T-helper 1 cell (primary cell): ENCODE measurements around the gene DVL1.

Experiments used
- DNase-seq, 5 donors: peaks; one replicate each; pipeline ENCODE4 v3.0.0-alpha.2; 2012 to 2020

DVL1 gene

GRCh38 chr1:1355416-1355815 lies 6.2 kb upstream of the DVL1 start:
- no peak for DNase-seq

GRCh38 chr1:1354271-1355247 lies 5.3 kb upstream of the DVL1 start:
- no peak for DNase-seq

- no peak for DNase-seq
These were observed 4.4 kb upstream of the DVL1 start for GRCh38 chr1:1353389-1354151.

- DNase-seq, result no peak
These were observed 3.7 kb upstream of the DVL1 start for GRCh38 chr1:1352786-1353388.

- DNase-seq, result no peak
These were observed 2.6 kb upstream of the DVL1 start for GRCh38 chr1:1351511-1352427.

GRCh38 chr1:1348420-1349255 lies 580 bp downstream of the DVL1 start:
- DNase-seq, result no peak

- no peak for DNase-seq
These were observed 1.4 kb downstream of the DVL1 start for GRCh38 chr1:1347663-1348419.

- DNase-seq, result no peak
These were observed 2.1 kb downstream of the DVL1 start for GRCh38 chr1:1347026-1347595.

- DNase-seq, result no peak
These were observed 2.7 kb downstream of the DVL1 start for GRCh38 chr1:1346501-1346890.

- DNase-seq, result no peak
These were observed 3.2 kb downstream of the DVL1 start for GRCh38 chr1:1345860-1346500.

- no peak for DNase-seq
These were observed 3.8 kb downstream of the DVL1 start for GRCh38 chr1:1345384-1345783.

- no peak for DNase-seq
These were observed 4.4 kb downstream of the DVL1 start for GRCh38 chr1:1344655-1345361.

- no peak for DNase-seq
These were observed 5.3 kb downstream of the DVL1 start for GRCh38 chr1:1343811-1344421.

GRCh38 chr1:1342584-1343115 lies 6.6 kb downstream of the DVL1 start:
- DNase-seq, result no peak

GRCh38 chr1:1342061-1342562 lies 7.1 kb downstream of the DVL1 start:
- DNase-seq, result no peak

GRCh38 chr1:1341549-1342021 lies 7.6 kb downstream of the DVL1 start:
- no peak for DNase-seq

GRCh38 chr1:1340791-1341548 lies 8.2 kb downstream of the DVL1 start:
- no peak for DNase-seq
